Calu3 (cell line): Measurements from ENCODE around the gene PMM2. TPM values are rescaled to one million over a fixed set of nuclear protein-coding genes. Genes with fewer than 3 reads are reported as not detected.

Source experiments
- BruUV-seq: library from RNA; stranded (reverse); fragments of 400-500 nt; replicated peaks from 2 replicates; lab custom pipeline; 2021; lab: Mats Ljungman, UMichigan
- CTCF ChIA-PET: fragments of 300-600 bp; sonication (Branson Sonifier 250); formaldehyde crosslinking; loops from one replicate; lab custom pipeline; 2022; ENCODE audit warnings: antibody characterized with exemption; lab: Charles Lee
- DNase-seq: peaks from one replicate; pipeline ENCODE4 v3.0.0; 2022
- H3K27ac Mint-ChIP-seq: one replicate; pipeline ENCODE4 v1.8.0; 2022; ENCODE audit warnings: mixed read lengths; ENCODE audit not compliant: unreplicated experiment
- H3K27me3 Mint-ChIP-seq: one replicate; pipeline ENCODE4 v1.8.0; 2022; ENCODE audit warnings: mixed read lengths; ENCODE audit not compliant: unreplicated experiment
- H3K36me3 Mint-ChIP-seq: one replicate; pipeline ENCODE4 v1.8.0; 2022; ENCODE audit warnings: mild to moderate bottlenecking, moderate library complexity, mixed read lengths; ENCODE audit not compliant: insufficient read depth, unreplicated experiment
- H3K4me1 Mint-ChIP-seq: one replicate; pipeline ENCODE4 v1.8.0; 2022; ENCODE audit warnings: mild to moderate bottlenecking, low read depth, mixed read lengths; ENCODE audit not compliant: unreplicated experiment
- H3K4me3 Mint-ChIP-seq: one replicate; pipeline ENCODE4 v1.8.0; 2022; ENCODE audit warnings: mild to moderate bottlenecking, low read depth, moderate library complexity, mixed read lengths; ENCODE audit not compliant: unreplicated experiment
- H3K9me3 Mint-ChIP-seq: one replicate; pipeline ENCODE4 v1.8.0; 2022; ENCODE audit warnings: low read depth, mixed read lengths; ENCODE audit not compliant: unreplicated experiment
- CTCF ChIP-seq: fragments of 200-600 bp; IDR thresholded peaks from one replicate; pipeline ENCODE4 v1.8.0; 2022; ENCODE audit warnings: antibody characterized with exemption; ENCODE audit not compliant: unreplicated experiment
- intact Hi-C: fragments of 100-400 bp; cut with micrococcal nuclease; formaldehyde crosslinking; loops from one replicate; pipeline ENCODE4 v1.10.0; 2022; ENCODE audit not compliant: unreplicated experiment
- total RNA-seq: library from RNA; stranded (reverse); gene quantifications from 2 replicates; pipeline ENCODE4 v1.2.3, GENCODE V29; 2022

Gene PMM2
- total RNA-seq, 1 experiment from 2014 or later = 88.3 TPM

- DNase-seq = no peak
- no peak for TF ChIP-seq CTCF
- Mint-ChIP-seq H3K36me3 (peaks cover 57% of the 10 kb centered on the region), H3K4me3 (no peak overlapping the region), H3K27me3 (no peaks in the 10 kb centered on the region), H3K27ac (no peak overlapping the region), H3K9me3 (no peaks in the 10 kb centered on the region), H3K4me1 (peaks cover 28% of the 10 kb centered on the region)
- intact Hi-C loops = no loop called here
- CTCF ChIA-PET = no interaction called here
- no TSS peak for BruUV-seq
These were observed 90.4 kb downstream of the PMM2 start for GRCh38 chr16:8887952-8888560.

- BruUV-seq = no TSS peak
- CTCF ChIA-PET = no interaction called here
These were observed 91.6 kb downstream of the PMM2 start for GRCh38 chr16:8888951-8889892.

GRCh38 chr16:8889893-8890548 lies 92.4 kb downstream of the PMM2 start:
- CTCF ChIA-PET = no interaction called here
- Mint-ChIP-seq H3K36me3 (peaks cover 69% of the 10 kb centered on the region), H3K9me3 (no peaks in the 10 kb centered on the region), H3K4me1 (peaks cover 24% of the 10 kb centered on the region), H3K4me3 (no peak overlapping the region), H3K27ac (no peak overlapping the region), H3K27me3 (no peaks in the 10 kb centered on the region)
- intact Hi-C loops = no loop called here
- no TSS peak for BruUV-seq
- no peak for DNase-seq
- no peak for TF ChIP-seq CTCF

More at GRCh38 chr16:8888951-8889892, 91.6 kb downstream of the PMM2 start:
- no peak overlapping the region for H3K27ac Mint-ChIP-seq
- H3K9me3 Mint-ChIP-seq = no peaks in the 10 kb centered on the region
- peaks cover 28% of the 10 kb centered on the region for H3K4me1 Mint-ChIP-seq
- intact Hi-C loops = no loop called here
- TF ChIP-seq CTCF = no peak
- no peak overlapping the region for H3K4me3 Mint-ChIP-seq
- peaks cover 67% of the 10 kb centered on the region for H3K36me3 Mint-ChIP-seq
- H3K27me3 Mint-ChIP-seq = no peaks in the 10 kb centered on the region
- DNase-seq = no peak

- no peak for DNase-seq
- no peak for TF ChIP-seq CTCF
- H3K27me3 Mint-ChIP-seq = no peaks in the 10 kb centered on the region
- peaks cover 18% of the 10 kb centered on the region for H3K4me1 Mint-ChIP-seq
- H3K4me3 Mint-ChIP-seq = no peak overlapping the region
- BruUV-seq = no TSS peak
- H3K36me3 Mint-ChIP-seq = peaks cover 71% of the 10 kb centered on the region
- intact Hi-C loops = no loop called here
- CTCF ChIA-PET = no interaction called here
- no peak overlapping the region for H3K27ac Mint-ChIP-seq
- no peaks in the 10 kb centered on the region for H3K9me3 Mint-ChIP-seq
These were observed 92.9 kb downstream of the PMM2 start for GRCh38 chr16:8890549-8890921.
